ENCODE results near the gene CXCR5. TPM values are rescaled to one million over a fixed set of nuclear protein-coding genes. Genes with fewer than 3 reads are reported as not detected.

CXCR5 gene
- total and polyA plus RNA-seq, 4 donors = 0.06 to 0.92 TPM; not detected in 2

DNA sequence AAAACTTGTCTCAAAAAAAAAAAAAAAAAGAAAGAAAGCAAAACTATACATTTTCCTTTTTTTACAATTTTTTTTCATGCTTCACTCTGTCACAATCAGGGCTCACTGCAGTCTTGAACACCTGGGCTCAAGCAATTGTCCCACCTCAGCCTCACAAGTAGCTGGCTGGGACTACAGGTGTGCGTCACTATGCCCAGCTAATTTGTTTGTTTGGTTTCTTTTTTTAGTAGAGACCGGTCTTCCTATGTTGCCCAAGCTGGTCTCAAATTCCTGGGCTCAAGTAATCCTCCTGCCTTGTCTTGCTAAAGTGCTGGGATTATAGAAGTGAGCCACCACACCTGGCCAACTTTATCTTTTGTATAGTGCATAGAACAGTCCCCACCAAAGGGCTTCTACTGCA, 15.0 kb upstream of the CXCR5 start:
- 39% methylated on average over 2 of the region's 2 CpGs for WGBS
- Histone ChIP-seq H3K36me3 (ENCODE audit: control insufficient read depth in 4 of 4, insufficient read depth in 3 of 4, low read depth in 1 of 4, low read length in 3 of 4) (no peaks in the 10 kb centered on the region), H3K27me3 (ENCODE audit: control insufficient read depth in 4 of 4, insufficient read depth in 4 of 4, low read length in 3 of 4) (no peaks in the 10 kb centered on the region), H3K9me3 (ENCODE audit: control insufficient read depth in 4 of 4, low read length in 3 of 4) (no peaks in the 10 kb centered on the region), H3K9ac (ENCODE audit: low read depth in 1 of 2, low read length in 2 of 2) (no peak overlapping the region), H3K4me1 (ENCODE audit: control insufficient read depth in 4 of 4, insufficient read depth in 4 of 4, low read length in 3 of 4) (peaks cover 3 to 21% (median 12%) of the 10 kb centered on the region in 4 donors), H3K4me3 (ENCODE audit: low read depth in 1 of 3, low read length in 3 of 3) (no peak overlapping the region), H3K27ac (ENCODE audit: low read depth in 1 of 2, low read length in 2 of 2) (no peak overlapping the region)
- DNase-seq (ENCODE audit: low spot score) = no peak
- no peak for TF ChIP-seq FOXA2 (IDR thresholded peaks at IDR 0.05)
- no peak for TF ChIP-seq NR2F2 (IDR thresholded peaks at IDR 0.05)
- TF ChIP-seq JUND (IDR thresholded peaks at IDR 0.05) = no peak
- no peak for TF ChIP-seq EGR1 (IDR thresholded peaks at IDR 0.05; ENCODE audit: low read depth in 2 of 2)
- TF ChIP-seq ZBTB33 (IDR thresholded peaks at IDR 0.05) = no peak
- TF ChIP-seq, protein P1, sequence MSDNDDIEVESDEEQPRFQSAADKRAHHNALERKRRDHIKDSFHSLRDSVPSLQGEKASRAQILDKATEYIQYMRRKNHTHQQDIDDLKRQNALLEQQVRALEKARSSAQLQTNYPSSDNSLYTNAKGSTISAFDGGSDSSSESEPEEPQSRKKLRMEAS (IDR thresholded peaks at IDR 0.05) = no peak
- TF ChIP-seq HNF4G (IDR thresholded peaks at IDR 0.05) = no peak
- no peak for TF ChIP-seq RXRA (IDR thresholded peaks at IDR 0.05)
- no peak for TF ChIP-seq SP1 (IDR thresholded peaks at IDR 0.05)
- no peak for TF ChIP-seq CTCF (IDR thresholded peaks at IDR 0.05; ENCODE audit: low read depth, low read length, missing input control)
- no peak for TF ChIP-seq RAD21 (IDR thresholded peaks at IDR 0.05)
- TF ChIP-seq, protein P2, sequence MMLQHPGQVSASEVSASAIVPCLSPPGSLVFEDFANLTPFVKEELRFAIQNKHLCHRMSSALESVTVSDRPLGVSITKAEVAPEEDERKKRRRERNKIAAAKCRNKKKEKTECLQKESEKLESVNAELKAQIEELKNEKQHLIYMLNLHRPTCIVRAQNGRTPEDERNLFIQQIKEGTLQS (IDR thresholded peaks at IDR 0.05) = no peak
- no peak for TF ChIP-seq GABPA (IDR thresholded peaks at IDR 0.05 in 1 of 2, conservative IDR thresholded peaks at IDR 0.05 in 1 of 2)
- no peak for TF ChIP-seq YY1 (IDR thresholded peaks at IDR 0.05)
- TF ChIP-seq TAF1 (conservative IDR thresholded peaks at IDR 0.05) = no peak
- TF ChIP-seq HNF4A (conservative IDR thresholded peaks at IDR 0.05) = no peak
- TF ChIP-seq FOXA1 (IDR thresholded peaks at IDR 0.05) = no peak

GRCh38 chr11:118870396-118871343, 13.0 kb upstream of the CXCR5 start:
- peaks cover 3 to 21% (median 12%) of the 10 kb centered on the region in 4 donors for H3K4me1 ChIP-seq (ENCODE audit: control insufficient read depth in 4 of 4, insufficient read depth in 4 of 4, low read length in 3 of 4)
- 21% methylated on average over 14 of the region's 14 CpGs for whole genome bisulfite sequencing
- DNase-seq (ENCODE audit: low spot score) = no peak
- peak overlapping the region; percentile 44 to 54 for H3K9ac ChIP-seq (ENCODE audit: low read depth in 1 of 2, low read length in 2 of 2)
- no peaks in the 10 kb centered on the region for H3K27me3 ChIP-seq (ENCODE audit: control insufficient read depth in 4 of 4, insufficient read depth in 4 of 4, low read length in 3 of 4)
- H3K9me3 ChIP-seq (ENCODE audit: control insufficient read depth in 4 of 4, low read length in 3 of 4) = no peaks in the 10 kb centered on the region
- no peaks in the 10 kb centered on the region for H3K36me3 ChIP-seq (ENCODE audit: control insufficient read depth in 4 of 4, insufficient read depth in 3 of 4, low read depth in 1 of 4, low read length in 3 of 4)
- H3K4me3 ChIP-seq (ENCODE audit: low read depth in 1 of 3, low read length in 3 of 3) = no peak overlapping the region
- H3K27ac ChIP-seq (ENCODE audit: low read depth in 1 of 2, low read length in 2 of 2) = peak overlapping the region; percentile 65 to 72
- TF ChIP-seq EGR1 (IDR thresholded peaks at IDR 0.05; ENCODE audit: low read depth in 2 of 2) (no peak), YY1 (IDR thresholded peaks at IDR 0.05) (peak; percentile 18), RXRA (IDR thresholded peaks at IDR 0.05) (peak; percentile 58 to 79), HNF4G (IDR thresholded peaks at IDR 0.05) (peak; percentile 15), CTCF (IDR thresholded peaks at IDR 0.05; ENCODE audit: low read depth, low read length, missing input control) (peak; percentile 5), HNF4A (conservative IDR thresholded peaks at IDR 0.05) (peak; percentile 65 to 86), RAD21 (IDR thresholded peaks at IDR 0.05) (peak; percentile 34 to 51), FOXA2 (IDR thresholded peaks at IDR 0.05) (no peak), NR2F2 (IDR thresholded peaks at IDR 0.05) (peak; percentile 74), GABPA (IDR thresholded peaks at IDR 0.05 in 1 of 2, conservative IDR thresholded peaks at IDR 0.05 in 1 of 2) (no peak), SP1 (IDR thresholded peaks at IDR 0.05) (peak; percentile 82)
- TF ChIP-seq, protein P3, sequence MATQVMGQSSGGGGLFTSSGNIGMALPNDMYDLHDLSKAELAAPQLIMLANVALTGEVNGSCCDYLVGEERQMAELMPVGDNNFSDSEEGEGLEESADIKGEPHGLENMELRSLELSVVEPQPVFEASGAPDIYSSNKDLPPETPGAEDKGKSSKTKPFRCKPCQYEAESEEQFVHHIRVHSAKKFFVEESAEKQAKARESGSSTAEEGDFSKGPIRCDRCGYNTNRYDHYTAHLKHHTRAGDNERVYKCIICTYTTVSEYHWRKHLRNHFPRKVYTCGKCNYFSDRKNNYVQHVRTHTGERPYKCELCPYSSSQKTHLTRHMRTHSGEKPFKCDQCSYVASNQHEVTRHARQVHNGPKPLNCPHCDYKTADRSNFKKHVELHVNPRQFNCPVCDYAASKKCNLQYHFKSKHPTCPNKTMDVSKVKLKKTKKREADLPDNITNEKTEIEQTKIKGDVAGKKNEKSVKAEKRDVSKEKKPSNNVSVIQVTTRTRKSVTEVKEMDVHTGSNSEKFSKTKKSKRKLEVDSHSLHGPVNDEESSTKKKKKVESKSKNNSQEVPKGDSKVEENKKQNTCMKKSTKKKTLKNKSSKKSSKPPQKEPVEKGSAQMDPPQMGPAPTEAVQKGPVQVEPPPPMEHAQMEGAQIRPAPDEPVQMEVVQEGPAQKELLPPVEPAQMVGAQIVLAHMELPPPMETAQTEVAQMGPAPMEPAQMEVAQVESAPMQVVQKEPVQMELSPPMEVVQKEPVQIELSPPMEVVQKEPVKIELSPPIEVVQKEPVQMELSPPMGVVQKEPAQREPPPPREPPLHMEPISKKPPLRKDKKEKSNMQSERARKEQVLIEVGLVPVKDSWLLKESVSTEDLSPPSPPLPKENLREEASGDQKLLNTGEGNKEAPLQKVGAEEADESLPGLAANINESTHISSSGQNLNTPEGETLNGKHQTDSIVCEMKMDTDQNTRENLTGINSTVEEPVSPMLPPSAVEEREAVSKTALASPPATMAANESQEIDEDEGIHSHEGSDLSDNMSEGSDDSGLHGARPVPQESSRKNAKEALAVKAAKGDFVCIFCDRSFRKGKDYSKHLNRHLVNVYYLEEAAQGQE (IDR thresholded peaks at IDR 0.05) = peak; percentile 10
- TF ChIP-seq, protein P1 (IDR thresholded peaks at IDR 0.05) = no peak
- TF ChIP-seq, protein P2 (IDR thresholded peaks at IDR 0.05) = no peak

All from liver (tissue), 9 donors.